Liver (tissue), 3 donors: ENCODE results near the gene SLC26A4.

Experiments
- CTCF ChIP-seq: fragments of 150-350 bp; IDR thresholded peaks from 2 replicates; pipeline ENCODE4 v1.5.1; 2017; ENCODE audit warnings: improper control_type of control experiment, low read depth, low read length; ENCODE audit not compliant: missing input control
- EGR1 ChIP-seq, 2 donors: IDR thresholded peaks; 2 replicates each; pipeline ENCODE4 v1.6.1; 2016 to 2018; ENCODE audit warnings: antibody characterized with exemption in 2 of 2, low read depth in 2 of 2
- FOXA1 ChIP-seq: IDR thresholded peaks from 2 replicates; pipeline ENCODE4 v1.6.1; 2016; ENCODE audit warnings: antibody characterized with exemption
- GABPA ChIP-seq, 2 donors: IDR thresholded peaks in 1 of 2; conservative IDR thresholded peaks in 1 of 2; 2 replicates each; pipeline ENCODE4 v1.6.1; 2016; ENCODE audit warnings: antibody characterized with exemption in 2 of 2, mild to moderate bottlenecking in 1 of 2, moderate library complexity in 1 of 2
- JUND ChIP-seq, 2 donors: IDR thresholded peaks; 2 replicates each; pipeline ENCODE4 v1.6.1; 2016; ENCODE audit warnings: antibody characterized with exemption in 2 of 2
- MAX ChIP-seq: IDR thresholded peaks from 2 replicates; pipeline ENCODE4 v1.6.1; 2016; ENCODE audit warnings: antibody characterized with exemption
- RAD21 ChIP-seq, 2 donors: IDR thresholded peaks; 2 replicates each; pipeline ENCODE4 v1.6.1; 2016; ENCODE audit warnings: antibody characterized with exemption in 2 of 2, mild to moderate bottlenecking in 2 of 2
- REST ChIP-seq: IDR thresholded peaks from 2 replicates; pipeline ENCODE4 v1.6.1; 2016; ENCODE audit warnings: antibody characterized with exemption, mild to moderate bottlenecking
- SP1 ChIP-seq: IDR thresholded peaks from 2 replicates; pipeline ENCODE4 v1.6.1; 2018; ENCODE audit warnings: antibody characterized with exemption, mild to moderate bottlenecking
- YY1 ChIP-seq: IDR thresholded peaks from 2 replicates; pipeline ENCODE4 v1.6.1; 2016; ENCODE audit warnings: antibody characterized with exemption, mild to moderate bottlenecking
- donor health status: healthy.
- donor health status: healthy.

GRCh38 chr7:107615910-107616680 is 44.5 kb upstream of the SLC26A4 start:
- TF ChIP-seq CTCF (no peak), SP1 (no peak), REST (no peak), RAD21 (IDR thresholded peaks at IDR 0.05) (no peak), EGR1 (IDR thresholded peaks at IDR 0.05; ENCODE audit: low read depth in 2 of 2) (no peak), YY1 (no peak), MAX (no peak), JUND (IDR thresholded peaks at IDR 0.05) (no peak), FOXA1 (no peak), GABPA (IDR thresholded peaks at IDR 0.05 in 1 of 2, conservative IDR thresholded peaks at IDR 0.05 in 1 of 2) (no peak)
